GM23338 (cell line): ENCODE measurements around the gene EPHA3. TPM values are rescaled to one million over a fixed set of nuclear protein-coding genes. Genes with fewer than 3 reads are reported as not detected.
A peak's percentile ranks its signal among the peaks of the same experiment; 100 is the strongest.

Source experiments
- ATAC-seq: fragments of 200-7000 bp; cut with Tn5 transposase; 3 replicates; pipeline ENCODE4 v1.9.1; 2020
- DNase-seq: peaks from one replicate; pipeline ENCODE4 v3.0.0-alpha.2; 2015; ENCODE audit warnings: low spot score
- H2AFZ ChIP-seq: fragments of 200-600 bp; sonication (generic); 2 replicates; pipeline ENCODE4 v1.8.0; 2016; ENCODE audit warnings: antibody characterized with exemption, mild to moderate bottlenecking, moderate library complexity
- H3F3A ChIP-seq: fragments of 200-600 bp; sonication (generic); replicated peaks from 2 replicates; pipeline ENCODE4 v1.8.0; 2017; ENCODE audit warnings: antibody characterized with exemption, mixed run types, low read depth
- H3K27ac ChIP-seq: fragments of 200-600 bp; sonication (generic); 2 replicates; pipeline ENCODE4 v1.6.1; 2016; ENCODE audit warnings: low read depth
- H3K27me3 ChIP-seq: fragments of 200-600 bp; sonication (generic); 2 replicates; pipeline ENCODE4 v1.8.0; 2016; ENCODE audit warnings: mild to moderate bottlenecking, mixed run types, moderate library complexity; ENCODE audit not compliant: insufficient read depth
- H3K36me3 ChIP-seq: fragments of 200-600 bp; sonication (generic); 2 replicates; pipeline ENCODE4 v1.8.0; 2016; ENCODE audit warnings: mild to moderate bottlenecking; ENCODE audit not compliant: insufficient read depth
- H3K4me1 ChIP-seq: fragments of 200-600 bp; sonication (generic); 2 replicates; pipeline ENCODE4 v1.8.0; 2016; ENCODE audit warnings: mild to moderate bottlenecking, moderate library complexity; ENCODE audit not compliant: insufficient read depth
- H3K4me2 ChIP-seq: fragments of 200-600 bp; sonication (generic); 2 replicates; pipeline ENCODE4 v1.7.1; 2017; ENCODE audit warnings: mixed run types
- H3K4me3 ChIP-seq: fragments of 200-600 bp; sonication (generic); 2 replicates; pipeline ENCODE4 v1.6.1; 2016; ENCODE audit warnings: mixed run types
- H3K79me2 ChIP-seq: fragments of 200-600 bp; sonication (generic); replicated peaks from 2 replicates; pipeline ENCODE4 v1.8.0; 2017; ENCODE audit warnings: mild to moderate bottlenecking; ENCODE audit not compliant: insufficient read depth
- H3K9me2 ChIP-seq: fragments of 200-600 bp; sonication (generic); 2 replicates; pipeline ENCODE4 v1.8.0; 2017; ENCODE audit not compliant: insufficient read depth
- H4K20me1 ChIP-seq: fragments of 200-600 bp; sonication (generic); replicated peaks from 2 replicates; pipeline ENCODE4 v1.8.0; 2017; ENCODE audit warnings: mild to moderate bottlenecking; ENCODE audit not compliant: insufficient read depth
- H3K27ac Mint-ChIP-seq: 2 replicates; pipeline ENCODE4 v1.8.0; 2020; ENCODE audit warnings: inconsistent platforms, mild to moderate bottlenecking, moderate library complexity, mixed read lengths
- H3K27me3 Mint-ChIP-seq: 3 replicates; pipeline ENCODE4 v1.8.0; 2022; ENCODE audit warnings: low read depth, mild to moderate bottlenecking, moderate library complexity, mixed read lengths, inconsistent platforms; ENCODE audit not compliant: insufficient read depth, poor library complexity
- H3K36me3 Mint-ChIP-seq: 3 replicates; pipeline ENCODE4 v1.8.0; 2021; ENCODE audit warnings: low read depth, mild to moderate bottlenecking, inconsistent platforms, moderate library complexity, mixed read lengths
- H3K4me1 Mint-ChIP-seq: 3 replicates; pipeline ENCODE4 v1.8.0; 2020; ENCODE audit warnings: mild to moderate bottlenecking, inconsistent platforms, mixed read lengths
- H3K4me3 Mint-ChIP-seq: 3 replicates; pipeline ENCODE4 v1.8.0; 2021; ENCODE audit warnings: moderate library complexity, mild to moderate bottlenecking, inconsistent platforms, mixed read lengths
- H3K9me3 Mint-ChIP-seq: 3 replicates; pipeline ENCODE4 v1.8.0; 2020; ENCODE audit warnings: moderate library complexity, mild to moderate bottlenecking, inconsistent platforms, mixed read lengths
- CREB1 ChIP-seq: fragments of 250-450 bp; sonication (Bioruptor Pico); IDR thresholded peaks from 2 replicates; pipeline ENCODE4 v1.5.0; 2020; ENCODE audit warnings: low read depth, mild to moderate bottlenecking, moderate library complexity
- JUNB ChIP-seq: IDR thresholded peaks from one replicate; pipeline ENCODE4 v1.6.1; 2016; ENCODE audit warnings: antibody characterized with exemption; ENCODE audit not compliant: unreplicated experiment
- POLR2AphosphoS5 ChIP-seq: IDR thresholded peaks from 2 replicates; pipeline ENCODE4 v1.6.1; 2016; ENCODE audit warnings: antibody characterized with exemption, low read depth
- STAT1 ChIP-seq: IDR thresholded peaks from one replicate; pipeline ENCODE4 v1.6.1; 2016; ENCODE audit warnings: antibody characterized with exemption; ENCODE audit not compliant: unreplicated experiment
- ZNF331 ChIP-seq: fragments of 250-450 bp; sonication (Bioruptor Pico); IDR thresholded peaks from 2 replicates; pipeline ENCODE4 v1.5.0; 2020; ENCODE audit warnings: low read depth, mild to moderate bottlenecking, moderate library complexity
- ZNF462 ChIP-seq: fragments of 250-450 bp; sonication (Bioruptor Pico); IDR thresholded peaks from 2 replicates; pipeline ENCODE4 v1.5.0; 2020; ENCODE audit warnings: mild to moderate bottlenecking, moderate library complexity
- polyA plus RNA-seq: library from polyadenylated mRNA; unstranded; fragments of >200 nt; fragmentation: Nextera tagmentation; extraction: Ambion mirVana; gene quantifications from 2 replicates; pipeline ENCODE4 v1.2.1, GENCODE V29; 2016
- total RNA-seq: library from RNA; depleted of rRNA; stranded (reverse); fragments of >200 nt; shearing (Covaris generic); gene quantifications from 2 replicates; pipeline ENCODE4 v1.2.3, GENCODE V29; 2014
- TF ChIP-seq, protein P1 (sequence below): IDR thresholded peaks from 2 replicates; pipeline ENCODE4 v1.6.1; 2016; ENCODE audit warnings: antibody characterized with exemption

Gene EPHA3
- total and polyA plus RNA-seq, 2 experiments from 2014 or later: 0.05 to 0.21 TPM

DNA sequence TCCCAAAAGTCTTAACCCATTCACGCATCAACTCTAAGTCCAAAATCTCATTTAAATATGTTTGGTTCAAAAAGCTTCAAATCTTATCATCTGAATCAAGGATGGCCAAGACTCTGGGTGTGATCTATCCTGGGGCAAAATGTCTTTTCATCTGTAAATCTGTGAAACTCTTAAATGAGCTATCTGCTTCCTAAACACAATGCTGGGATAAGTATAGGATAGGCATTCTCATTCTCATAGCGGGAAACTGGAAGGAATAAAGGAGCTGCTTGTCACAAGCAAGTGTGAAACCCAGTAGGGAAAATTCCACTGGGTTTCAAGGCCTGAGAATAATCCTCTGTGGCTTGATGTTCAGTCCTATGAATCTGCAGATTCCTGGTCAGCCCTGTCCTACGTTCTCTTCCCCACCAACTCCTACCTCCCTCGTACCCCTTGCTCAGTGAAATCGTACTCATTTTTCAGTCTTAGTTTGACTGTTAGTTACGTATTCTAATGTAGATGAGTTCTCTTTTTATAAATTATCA lies 156.7 kb downstream of the EPHA3 start:
- Histone ChIP-seq H3K36me3 (no peaks in the 10 kb centered on the region), H3K27me3 (no peaks in the 10 kb centered on the region), H3F3A (no peaks in the 10 kb centered on the region), H2AFZ (0 out of 2 replicates have a peak overlapping the region, but pooled peaks have one; percentile 30), H3K4me1 (peaks cover 47% of the 10 kb centered on the region), H3K79me2 (no peaks in the 10 kb centered on the region), H3K4me3 (no peak overlapping the region), H3K27ac (no peak overlapping the region), H3K4me2 (0 out of 2 replicates have a peak overlapping the region, but pooled peaks have one; percentile 24), H4K20me1 (no peaks in the 10 kb centered on the region), H3K9me2 (no peaks in the 10 kb centered on the region)
- DNase-seq (no peak), ATAC-seq (peak; percentile 52; the same call in 2 of the 3 replicates)
- no peaks in the 10 kb centered on the region for H3K27me3 Mint-ChIP-seq
- no peaks in the 10 kb centered on the region for H3K36me3 Mint-ChIP-seq
- TF ChIP-seq STAT1 (no peak), JUNB (no peak), POLR2AphosphoS5 (no peak), ZNF331 (CRISPR knock-in tag) (no peak), ZNF462 (CRISPR knock-in tag) (no peak), CREB1 (no peak)
- TF ChIP-seq, protein P1, sequence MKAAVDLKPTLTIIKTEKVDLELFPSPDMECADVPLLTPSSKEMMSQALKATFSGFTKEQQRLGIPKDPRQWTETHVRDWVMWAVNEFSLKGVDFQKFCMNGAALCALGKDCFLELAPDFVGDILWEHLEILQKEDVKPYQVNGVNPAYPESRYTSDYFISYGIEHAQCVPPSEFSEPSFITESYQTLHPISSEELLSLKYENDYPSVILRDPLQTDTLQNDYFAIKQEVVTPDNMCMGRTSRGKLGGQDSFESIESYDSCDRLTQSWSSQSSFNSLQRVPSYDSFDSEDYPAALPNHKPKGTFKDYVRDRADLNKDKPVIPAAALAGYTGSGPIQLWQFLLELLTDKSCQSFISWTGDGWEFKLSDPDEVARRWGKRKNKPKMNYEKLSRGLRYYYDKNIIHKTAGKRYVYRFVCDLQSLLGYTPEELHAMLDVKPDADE: no peak
- no peaks in the 10 kb centered on the region for H3K9me3 Mint-ChIP-seq
- peaks cover 36% of the 10 kb centered on the region for H3K4me1 Mint-ChIP-seq
- no peak overlapping the region for H3K4me3 Mint-ChIP-seq
- no peak overlapping the region; the same call in 1 of the 2 replicates for H3K27ac Mint-ChIP-seq
